HG03135 (cell line): ENCODE data around the gene PAK4.
A peak's percentile ranks its signal among the peaks of the same experiment; 100 is the strongest.
"Not testable (repeated sequence)": the region's sequence is repeated elsewhere in the genome, so short reads cannot be mapped to it uniquely, and the experiment has no call there.

Experiments used
- ATAC-seq: cut with Tn5 transposase; IDR thresholded peaks from one replicate; pipeline ENCODE4 v1.9.1; 2021; ENCODE audit warnings: mild to moderate bottlenecking, moderate library complexity; ENCODE audit not compliant: unreplicated experiment

Gene PAK4

DNA sequence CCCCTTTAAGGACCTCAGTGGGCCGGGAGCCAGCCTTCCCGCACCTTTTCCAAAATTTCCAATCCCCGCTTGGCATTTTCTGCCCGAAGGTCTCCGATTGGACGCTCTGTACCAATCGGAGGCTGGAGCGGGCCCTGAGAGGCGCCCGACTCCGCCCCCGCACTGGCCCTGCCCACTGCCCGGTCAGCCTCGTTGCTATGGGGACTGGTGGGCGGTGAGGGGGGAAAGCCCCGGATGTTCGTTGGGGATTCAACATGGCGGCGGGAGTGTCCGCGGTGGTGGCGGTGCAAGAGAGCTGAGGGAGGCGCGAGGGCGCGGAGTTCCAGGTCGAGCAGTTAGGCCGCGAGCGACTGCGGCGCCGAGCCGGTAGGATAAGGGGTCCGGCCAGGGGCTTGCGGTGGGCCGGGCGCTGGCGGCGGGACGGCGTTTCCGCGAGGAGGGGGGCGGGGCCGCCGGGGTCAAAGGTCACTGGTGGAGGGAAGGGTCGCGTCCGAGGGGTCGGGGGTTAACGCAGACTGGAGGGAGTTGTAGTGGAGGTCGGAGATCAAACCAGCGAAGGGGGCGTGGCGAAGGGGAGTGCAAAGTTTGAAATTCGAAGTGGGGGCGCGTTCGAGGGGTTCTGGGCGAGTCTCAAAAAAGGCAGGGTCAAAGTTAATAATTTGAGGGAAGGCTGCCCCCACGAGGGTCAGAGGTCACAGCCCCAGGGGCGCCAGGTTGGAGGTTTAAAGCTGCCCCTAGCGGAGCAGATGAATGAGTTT is at the start of gene PAK4:
PAK4 (plus strand) TSS at position 233 of the 758 bp plus-strand sequence. CDS start 43,768 bp downstream, outside the sequence.
- peak; percentile 81 for ATAC-seq

DNA sequence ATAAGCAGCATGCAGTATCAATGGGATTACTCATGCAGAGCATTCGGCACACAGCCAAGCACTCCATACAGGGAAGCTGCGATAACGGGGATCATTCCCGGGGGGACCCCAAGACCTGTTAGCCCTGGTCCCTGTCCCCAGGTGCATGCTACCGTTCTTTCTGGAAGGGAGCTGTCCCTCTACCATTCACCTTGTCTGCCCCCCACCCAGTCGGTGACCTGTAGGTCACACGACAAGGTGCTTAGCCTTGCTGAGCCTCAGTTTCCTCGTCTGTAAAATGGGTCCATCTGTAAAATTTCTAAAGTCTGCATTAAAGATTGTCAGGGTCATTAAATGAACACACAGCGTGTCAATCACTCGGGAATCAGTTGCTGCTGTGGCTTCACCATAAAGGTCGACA is 48.3 kb upstream of the PAK4 start:
- ATAC-seq, result no peak

DNA sequence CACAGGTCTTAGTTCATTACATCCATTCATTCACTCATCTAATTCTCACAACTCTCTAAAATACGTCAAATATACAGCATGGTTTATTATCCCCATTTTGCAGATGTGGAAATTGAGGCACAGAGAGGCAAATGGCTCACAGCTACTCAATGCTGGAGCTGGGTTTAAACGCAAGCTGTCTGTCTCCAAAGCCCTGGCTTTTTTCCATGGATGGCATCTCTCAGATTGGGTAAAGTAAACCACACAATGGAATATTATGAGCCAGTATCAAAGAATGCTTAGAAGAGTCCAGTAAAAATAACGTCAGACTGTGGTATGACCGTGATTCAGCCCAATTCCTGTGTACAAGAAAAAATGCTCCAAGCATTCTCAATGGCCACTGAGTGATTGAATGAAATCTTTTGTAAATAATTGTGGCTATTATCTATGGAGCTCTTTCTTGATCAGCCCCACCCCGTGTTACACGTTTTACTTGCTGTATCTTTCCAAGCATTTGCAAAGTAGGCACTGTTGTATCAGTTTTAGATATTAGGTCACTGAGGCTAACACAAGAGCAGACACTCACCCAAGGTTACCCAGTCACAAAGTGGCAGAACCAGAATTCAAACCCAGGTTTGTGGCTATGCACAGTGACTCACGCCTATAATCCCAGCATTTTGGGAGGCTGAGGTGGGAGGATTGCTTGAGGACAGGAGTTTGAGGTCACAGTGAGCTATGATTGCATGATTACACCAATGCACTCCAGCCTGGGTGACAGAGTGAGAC is 47.0 kb upstream of the PAK4 start:
- ATAC-seq, result no peak

DNA sequence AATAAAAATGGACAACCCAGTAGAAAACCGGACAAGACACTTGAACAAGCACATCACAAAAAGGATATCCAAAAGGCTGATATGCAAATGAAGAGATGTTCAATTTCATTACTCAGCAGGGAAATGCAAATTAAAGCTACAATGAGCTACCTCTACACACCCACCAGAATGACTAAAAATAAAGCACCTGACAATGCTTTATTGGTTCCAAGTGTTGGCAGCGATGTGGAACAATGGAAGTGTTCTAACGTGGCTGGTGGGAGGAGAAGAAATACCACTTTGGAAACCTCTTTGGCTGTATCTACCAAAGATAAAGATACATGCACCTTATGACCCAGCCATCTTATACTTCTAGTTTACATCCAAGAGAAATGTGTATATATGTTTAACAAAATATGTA is 45.2 kb upstream of the PAK4 start:
- ATAC-seq, result no peak

DNA sequence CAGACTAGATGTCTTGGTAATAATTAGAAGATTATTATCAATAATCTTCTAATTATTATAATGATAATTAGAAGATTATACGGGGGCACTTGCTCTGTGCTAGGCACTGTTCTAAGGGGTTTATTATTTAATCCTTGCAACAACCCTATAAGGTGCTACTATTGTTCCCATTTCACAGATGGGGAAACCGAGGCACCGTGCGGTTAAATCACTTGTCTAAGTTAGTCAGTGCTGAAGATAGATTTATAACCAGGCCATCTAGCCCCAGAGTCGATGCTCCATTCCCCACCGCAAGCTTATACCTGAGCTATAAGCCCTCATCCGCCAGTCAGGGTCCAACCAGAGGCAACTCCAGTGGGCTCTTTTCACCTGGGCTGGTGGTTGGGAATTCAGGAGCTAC is 43.4 kb upstream of the PAK4 start:
- ATAC-seq, result no peak

DNA sequence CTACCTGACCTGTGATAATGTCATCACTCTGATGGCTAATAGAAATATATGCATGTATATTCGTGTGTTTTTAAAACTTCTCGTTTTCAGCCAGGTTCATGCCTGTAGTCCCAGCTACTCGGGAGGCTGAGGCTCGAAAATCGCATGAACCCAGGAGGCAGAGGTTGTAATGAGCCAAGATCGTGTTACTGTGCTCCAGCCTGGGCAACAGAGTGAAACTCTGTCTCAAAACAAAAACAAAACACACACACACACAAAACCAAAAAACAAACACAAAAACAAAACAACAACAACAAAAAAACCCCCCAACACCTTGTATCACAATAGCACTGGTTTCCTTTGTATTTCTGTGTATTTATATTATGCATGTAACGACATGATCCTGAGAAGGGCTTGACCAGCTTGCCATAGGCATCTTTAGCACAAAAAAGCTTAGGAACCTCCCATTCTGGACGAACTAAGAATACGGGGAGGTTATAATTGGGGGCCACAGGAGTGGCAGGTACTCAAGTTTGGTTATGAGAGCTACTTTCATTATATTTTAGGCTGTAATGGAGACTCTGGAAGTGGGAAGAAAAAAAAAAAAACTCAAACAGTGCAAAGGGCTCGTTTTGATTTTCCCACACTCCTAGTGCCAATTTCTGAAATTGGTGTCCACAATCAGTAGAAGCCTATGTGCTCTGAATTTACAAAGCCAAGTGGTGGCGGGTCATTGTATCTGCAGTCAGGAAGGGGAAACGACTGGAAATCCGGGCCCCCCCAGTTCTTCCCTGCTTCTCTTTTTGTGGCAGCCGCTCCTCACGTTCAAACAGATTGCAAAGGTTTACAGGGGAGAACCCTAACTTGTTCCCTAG is 42.6 kb upstream of the PAK4 start:
- ATAC-seq, result no peak

DNA sequence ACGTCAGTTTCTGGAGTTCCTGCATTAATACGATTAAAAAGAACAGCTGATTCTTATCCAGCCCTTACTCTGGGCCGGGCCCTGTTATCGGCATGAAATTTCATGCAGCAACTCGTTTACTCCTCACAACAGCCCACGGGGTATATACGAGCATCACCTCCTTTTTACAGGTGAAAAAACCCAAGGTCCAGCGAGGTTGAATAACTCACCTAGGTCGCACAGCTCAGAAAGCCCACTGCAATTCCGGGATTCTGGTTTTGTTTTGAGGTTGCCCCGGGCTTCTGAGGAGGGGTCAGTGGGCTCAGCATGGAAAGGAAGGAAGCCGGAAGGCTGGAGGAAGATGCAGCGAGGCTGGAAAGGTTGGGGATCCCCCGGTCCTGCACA is 42.0 kb upstream of the PAK4 start:
- no peak for ATAC-seq

DNA sequence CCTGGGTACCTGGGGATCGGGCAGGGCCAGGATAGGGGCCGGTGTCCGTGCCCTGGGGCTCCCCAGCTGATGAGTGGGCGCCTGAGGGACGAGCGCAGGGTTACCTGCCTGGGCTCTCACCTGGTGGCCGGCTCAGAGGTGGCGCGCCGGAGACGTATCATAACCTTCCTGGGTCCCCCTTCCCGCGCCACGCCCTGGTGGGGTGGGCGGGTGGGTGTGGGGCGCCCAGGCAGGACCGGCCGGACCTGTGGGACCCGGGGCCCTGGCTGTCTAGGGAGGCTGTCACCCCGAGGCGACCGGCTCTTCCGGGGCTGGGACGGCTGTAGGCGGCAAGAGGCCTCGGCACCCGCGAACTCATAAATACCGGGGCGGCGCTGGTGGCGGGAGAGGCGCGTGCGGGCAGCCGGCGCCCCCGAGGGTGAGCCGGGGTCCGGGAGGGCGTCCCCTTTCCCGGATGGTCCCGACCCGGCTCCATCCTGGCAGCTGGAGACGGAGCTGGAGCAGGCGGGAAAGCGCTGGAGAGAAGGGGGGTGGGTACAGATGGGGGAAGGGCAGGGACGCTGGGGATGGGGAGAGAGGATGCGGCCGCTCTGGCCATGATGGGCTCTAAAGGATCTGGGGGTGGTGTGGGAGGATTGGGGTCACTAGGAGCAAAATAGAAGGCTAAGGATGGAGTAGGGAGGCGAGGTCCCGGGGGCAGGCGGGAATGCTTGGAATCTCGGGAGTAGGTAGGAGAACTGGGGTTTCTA is 41.4 kb upstream of the PAK4 start, which contains the start of gene ACP7:
ACP7 (plus strand) TSS at position 386 of the 749 bp plus-strand sequence. CDS start 902 bp downstream, outside the sequence.
- no peak for ATAC-seq

DNA sequence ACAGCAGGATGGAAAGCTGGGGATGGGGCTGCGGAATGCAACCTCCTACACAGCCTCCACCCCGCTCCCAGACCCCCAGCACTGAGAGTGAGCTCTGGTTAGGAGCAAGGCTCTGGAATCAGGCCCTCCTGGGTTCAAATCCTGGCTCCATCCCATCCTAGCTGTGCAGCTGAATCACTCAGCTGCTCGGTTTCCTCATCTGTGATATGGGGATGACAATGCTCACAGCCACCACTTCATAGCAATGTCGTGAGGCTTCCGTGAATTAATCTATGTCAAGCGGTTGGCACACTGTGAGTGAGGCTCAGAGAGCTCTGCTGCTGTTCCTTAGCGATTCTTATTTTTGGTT is 40.9 kb upstream of the PAK4 start:
- no peak for ATAC-seq

DNA sequence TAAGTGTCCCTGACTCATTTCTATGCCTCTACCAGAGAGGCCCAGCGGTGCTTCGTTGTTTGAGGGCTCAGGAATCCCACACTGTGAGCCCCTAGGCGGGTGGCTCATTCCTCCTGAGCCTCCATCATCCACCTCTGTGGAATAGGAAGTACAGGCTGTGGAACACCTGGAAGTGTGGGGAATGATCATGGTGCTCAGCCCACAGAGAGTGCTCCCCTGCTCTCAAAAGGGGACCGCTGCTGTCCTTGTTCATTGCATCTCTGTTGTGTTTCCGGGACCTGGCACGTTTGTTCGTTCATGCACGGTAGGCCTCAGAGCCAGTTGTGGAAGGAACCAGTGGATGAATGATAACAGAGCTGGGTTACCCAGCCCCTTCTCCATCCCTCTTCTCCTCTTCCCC is 40.2 kb upstream of the PAK4 start:
- ATAC-seq, result no peak

DNA sequence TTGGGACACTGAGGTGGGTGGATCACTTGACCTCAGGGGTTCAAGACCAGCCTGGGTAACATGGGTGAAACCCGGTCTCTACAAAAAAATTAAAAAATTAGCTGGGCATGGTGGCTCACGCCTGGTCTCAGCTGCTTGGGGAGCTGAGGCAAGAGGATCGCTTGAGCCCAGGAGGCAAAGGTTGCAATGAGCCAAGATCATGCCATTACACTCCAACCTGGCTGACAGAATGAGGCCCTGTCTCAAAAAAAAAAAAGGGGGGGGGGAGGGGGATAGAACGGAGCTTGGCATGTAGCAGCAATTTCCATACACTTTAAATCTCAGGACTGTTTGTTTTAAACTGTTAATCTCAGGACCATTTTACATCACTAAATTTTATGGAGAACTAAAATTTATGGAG is 39.2 kb upstream of the PAK4 start:
- ATAC-seq, result no peak

DNA sequence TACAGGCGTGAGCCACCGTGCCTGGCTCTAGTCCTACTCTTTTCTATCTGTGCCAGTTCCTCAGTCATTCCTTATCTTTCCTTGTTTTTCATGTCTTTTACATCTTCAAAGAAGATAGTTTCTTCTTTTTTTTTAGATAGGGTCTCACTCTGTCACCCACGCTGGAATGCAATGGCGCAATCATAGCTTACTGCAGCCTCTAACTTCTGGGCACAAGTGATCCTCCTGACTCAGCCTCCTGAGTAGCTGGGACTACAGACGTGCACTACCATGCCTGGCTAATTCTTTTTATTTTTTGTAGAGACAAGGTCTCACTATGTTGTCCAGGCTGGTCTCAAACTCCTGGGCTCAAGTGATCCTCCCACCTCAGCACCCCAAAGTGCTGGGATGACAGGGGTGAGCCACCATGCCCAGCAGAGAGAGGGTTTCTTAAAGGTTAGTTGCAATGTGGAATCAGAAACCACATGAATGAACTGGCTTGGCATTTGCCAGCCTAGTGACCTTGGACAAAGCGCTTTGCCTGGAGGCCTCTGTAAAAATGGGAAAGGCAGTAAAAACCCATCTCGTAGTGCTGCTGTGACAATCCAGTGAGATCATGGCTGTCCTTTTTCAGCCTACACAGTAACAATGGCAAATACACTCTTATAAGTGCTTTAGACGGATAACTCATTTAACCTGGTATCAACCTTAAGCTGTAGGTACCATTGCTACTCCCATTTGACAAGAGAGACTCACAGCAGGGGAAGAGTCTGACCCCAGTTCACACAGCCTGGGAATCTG is 37.5 kb upstream of the PAK4 start:
- ATAC-seq, result no peak

DNA sequence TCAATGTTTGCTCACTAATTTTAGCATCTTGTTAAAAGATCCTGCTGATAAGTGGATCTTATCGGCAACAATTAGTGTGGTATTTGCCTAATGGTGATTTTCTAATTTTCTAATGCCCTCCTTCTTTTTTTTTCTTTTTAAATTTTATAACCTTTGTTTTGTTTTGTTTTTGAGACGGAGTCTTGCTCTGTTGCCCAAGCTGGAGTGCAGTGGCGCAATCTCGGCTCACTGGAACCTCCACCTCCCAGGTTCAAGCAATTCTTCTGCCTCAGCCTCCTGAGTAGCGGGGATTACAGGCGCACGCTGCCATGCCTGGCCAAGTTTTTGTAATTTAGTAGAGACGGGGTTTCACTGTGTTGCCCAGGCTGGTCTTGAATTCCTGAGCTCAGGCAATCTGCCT is 35.6 kb upstream of the PAK4 start:
- not testable (repeated sequence) for ATAC-seq

DNA sequence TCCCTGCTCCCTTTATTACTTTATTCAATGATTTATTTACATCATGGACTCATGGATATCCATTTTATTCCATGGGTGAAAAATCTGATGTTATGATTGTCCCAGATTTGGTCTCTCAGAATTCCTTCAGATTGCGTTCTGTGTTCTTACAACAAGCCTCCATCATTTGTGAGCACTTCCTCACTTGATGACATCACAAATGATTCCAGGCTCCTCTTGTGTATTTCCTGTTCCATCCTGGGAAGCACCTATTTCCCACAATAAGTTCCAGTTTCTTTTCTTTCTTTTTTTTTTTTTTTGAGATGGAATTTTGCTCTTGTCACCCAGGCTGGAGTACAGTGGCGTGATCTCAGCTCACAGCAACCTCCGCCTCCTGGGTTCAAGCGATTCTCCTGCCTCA is 34.7 kb upstream of the PAK4 start:
- ATAC-seq, result no peak

DNA sequence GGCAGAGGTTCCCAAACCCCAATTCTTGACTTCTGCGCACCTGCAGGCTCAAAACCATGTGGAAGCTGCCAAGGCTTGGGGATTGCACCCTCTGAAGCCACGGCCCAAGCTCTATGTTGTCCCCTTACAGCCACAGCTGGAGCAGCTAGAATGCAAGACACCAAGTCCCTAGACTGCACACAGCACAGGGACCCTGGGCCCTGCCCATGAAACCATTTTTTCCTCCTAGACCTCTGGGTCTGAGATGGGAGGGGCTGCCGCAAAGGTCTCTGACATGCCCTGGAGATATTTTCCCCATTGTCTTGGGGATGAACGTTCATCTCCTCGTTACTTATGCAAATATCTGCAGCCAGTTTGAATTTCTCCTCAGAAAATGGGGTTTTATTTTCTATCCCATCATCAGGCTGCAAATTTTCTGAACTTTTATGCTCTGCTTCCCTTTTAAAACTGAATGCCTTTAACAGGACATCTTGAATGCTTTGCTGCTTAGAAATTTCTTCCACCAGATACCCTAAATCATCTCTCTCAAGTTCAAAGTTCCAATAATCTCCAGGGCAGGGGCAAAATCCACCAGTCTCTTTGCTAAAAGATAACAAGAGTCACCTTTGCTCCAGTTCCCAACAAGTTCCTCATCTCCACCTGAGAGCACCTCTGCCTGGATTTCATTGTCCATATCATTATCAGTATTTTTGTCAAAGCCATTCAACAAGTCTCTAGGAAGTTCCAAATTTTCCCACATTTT is 29.6 kb upstream of the PAK4 start:
- ATAC-seq, result not testable (repeated sequence)

DNA sequence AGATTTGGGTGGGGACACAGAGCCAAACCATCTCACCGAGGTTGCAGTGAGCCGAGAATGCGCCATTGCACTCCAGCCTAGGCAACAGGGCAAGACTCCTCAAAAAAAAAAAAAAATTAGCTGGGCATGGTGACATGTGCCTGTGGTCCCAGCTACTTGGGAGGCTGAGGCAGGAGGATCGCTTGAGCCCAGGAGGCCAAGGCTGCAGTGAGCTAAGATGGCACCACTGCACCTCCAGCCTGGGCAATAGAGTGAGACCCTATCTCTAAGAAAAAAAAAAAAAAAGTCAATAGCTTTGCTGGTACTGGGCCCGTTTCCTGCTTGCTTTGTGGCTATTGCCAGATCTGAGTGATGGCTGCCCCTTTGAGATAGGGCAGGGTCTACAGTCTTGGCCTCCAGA is 28.3 kb upstream of the PAK4 start:
- ATAC-seq, result no peak

DNA sequence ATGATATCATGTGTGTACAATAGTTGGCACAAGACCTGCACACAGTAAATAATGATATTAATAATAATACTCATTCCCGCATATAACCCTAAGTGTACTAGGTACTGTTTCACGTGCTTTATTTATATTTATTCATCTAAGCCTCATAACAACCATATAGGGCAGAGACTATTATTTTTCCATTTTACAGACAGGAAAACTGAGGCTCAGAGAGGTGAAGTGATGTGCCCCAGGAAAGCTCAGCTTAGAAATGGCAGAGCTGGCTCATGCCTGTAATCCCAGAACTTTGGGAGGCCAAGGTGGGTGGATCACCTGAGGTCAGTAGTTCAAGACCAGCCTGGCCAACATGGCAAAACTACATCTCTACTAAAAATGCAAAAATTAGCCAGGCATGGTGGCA is 27.9 kb upstream of the PAK4 start:
- no peak for ATAC-seq

DNA sequence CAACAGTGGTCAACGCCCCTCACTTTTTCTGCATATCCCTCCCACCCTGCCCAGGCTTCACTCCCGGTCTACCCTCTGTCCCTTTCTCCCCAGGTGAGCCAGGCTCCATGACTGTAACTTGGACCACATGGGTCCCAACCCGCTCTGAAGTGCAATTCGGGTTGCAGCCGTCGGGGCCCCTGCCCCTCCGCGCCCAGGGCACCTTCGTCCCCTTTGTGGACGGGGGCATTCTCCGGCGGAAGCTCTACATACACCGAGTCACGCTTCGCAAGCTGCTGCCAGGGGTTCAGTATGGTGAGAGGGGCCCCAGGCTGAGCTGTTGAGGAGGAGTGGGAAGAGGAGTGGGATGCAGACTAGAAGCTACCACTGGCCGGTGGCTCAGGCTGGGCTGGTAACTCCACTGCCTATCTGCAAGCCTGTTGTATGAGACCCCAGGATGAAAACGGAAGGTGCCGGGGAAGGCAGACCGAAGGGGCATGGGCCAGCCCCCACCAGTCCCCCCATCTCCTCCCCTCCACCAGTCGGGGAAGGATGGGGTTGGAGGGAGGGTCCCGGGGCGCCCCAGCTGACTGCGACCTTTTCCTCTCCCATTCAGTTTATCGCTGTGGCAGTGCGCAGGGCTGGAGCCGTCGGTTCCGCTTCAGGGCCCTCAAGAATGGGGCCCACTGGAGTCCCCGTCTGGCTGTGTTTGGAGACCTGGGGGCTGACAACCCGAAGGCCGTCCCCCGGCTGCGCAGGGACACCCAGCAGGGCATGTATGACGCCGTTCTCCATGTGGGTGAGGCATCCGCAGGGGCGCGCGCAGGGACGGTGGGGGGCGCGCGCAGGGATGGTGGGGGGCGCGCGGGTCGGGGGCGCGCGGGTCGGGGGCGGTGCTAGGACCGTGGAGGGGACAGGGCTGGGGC is 27.0 kb upstream of the PAK4 start:
- ATAC-seq, result no peak
